GM10266 (cell line): ENCODE measurements around the gene COX18.

Experiments used
- DNase-seq: peaks from one replicate; pipeline ENCODE4 v3.0.0; 2012; ENCODE audit errors: extremely low spot score
- TF ChIP-seq, protein P1 (sequence below): IDR thresholded peaks from 2 replicates; pipeline ENCODE4 v1.5.1; 2012; ENCODE audit warnings: mild to moderate bottlenecking, low read depth; ENCODE audit not compliant: control insufficient read depth, insufficient read depth; ENCODE audit errors: missing control alignments

COX18 gene

DNA sequence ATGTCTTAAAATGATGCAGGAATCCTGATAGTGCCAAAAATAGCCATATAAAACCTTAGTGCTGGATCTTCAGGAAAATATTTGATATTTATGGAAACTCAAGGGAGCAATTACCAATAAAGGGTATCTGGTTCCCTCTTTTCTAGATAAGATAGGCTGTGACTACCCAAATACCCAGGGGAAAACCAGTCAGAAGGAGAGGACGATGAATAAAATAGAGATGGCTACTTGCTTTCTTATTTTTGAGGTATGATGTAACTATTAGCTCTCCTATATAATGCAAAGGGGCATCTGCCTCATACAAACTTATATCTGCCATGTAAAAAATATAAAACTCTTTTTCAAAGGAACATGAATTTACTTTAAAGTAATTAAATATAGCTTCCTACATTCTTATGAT lies 23.4 kb upstream of the COX18 start:
- TF ChIP-seq, protein P1, sequence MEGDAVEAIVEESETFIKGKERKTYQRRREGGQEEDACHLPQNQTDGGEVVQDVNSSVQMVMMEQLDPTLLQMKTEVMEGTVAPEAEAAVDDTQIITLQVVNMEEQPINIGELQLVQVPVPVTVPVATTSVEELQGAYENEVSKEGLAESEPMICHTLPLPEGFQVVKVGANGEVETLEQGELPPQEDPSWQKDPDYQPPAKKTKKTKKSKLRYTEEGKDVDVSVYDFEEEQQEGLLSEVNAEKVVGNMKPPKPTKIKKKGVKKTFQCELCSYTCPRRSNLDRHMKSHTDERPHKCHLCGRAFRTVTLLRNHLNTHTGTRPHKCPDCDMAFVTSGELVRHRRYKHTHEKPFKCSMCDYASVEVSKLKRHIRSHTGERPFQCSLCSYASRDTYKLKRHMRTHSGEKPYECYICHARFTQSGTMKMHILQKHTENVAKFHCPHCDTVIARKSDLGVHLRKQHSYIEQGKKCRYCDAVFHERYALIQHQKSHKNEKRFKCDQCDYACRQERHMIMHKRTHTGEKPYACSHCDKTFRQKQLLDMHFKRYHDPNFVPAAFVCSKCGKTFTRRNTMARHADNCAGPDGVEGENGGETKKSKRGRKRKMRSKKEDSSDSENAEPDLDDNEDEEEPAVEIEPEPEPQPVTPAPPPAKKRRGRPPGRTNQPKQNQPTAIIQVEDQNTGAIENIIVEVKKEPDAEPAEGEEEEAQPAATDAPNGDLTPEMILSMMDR, result no peak
- no peak for DNase-seq

DNA sequence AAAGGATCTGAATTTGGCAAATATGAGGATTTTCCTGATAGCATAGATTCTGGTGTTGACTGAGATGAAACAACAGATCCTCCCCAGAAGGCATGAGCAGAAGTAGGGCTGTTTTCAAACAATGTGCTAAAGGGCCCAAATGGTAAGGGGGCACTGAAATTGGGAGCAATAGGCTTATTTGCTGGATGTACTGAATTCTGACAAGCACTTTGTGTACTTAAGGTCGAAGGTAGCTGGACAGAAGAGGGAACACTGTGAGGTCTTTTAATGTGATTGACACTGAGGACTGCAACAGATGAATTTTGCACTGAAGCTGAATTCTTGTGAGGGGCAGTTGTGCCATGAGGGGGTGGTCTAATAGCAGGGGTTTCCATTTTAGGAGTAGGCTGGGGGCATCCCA lies 21.2 kb upstream of the COX18 start:
- TF ChIP-seq, protein P1, result no peak
- no peak for DNase-seq

DNA sequence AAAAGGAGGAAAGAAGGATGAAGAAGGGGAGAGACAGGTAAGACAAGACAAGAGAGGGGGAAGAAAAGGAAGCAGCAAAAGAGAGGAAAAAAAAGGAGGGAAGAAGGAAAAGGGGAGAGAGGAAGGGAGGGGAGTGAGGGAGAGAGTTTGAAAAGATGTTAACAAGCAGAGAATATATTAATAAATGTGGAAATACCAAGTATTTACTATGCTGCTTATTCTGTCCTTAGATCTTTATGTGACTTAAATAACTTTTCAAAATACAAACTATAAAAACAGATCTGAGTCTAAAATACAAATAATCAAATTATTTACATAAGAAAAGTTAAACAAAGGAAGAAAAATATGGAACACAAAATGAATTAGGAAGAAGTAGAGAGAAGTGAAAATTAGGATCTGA lies 18.4 kb upstream of the COX18 start:
- DNase-seq, result no peak
- TF ChIP-seq, protein P1, result no peak

DNA sequence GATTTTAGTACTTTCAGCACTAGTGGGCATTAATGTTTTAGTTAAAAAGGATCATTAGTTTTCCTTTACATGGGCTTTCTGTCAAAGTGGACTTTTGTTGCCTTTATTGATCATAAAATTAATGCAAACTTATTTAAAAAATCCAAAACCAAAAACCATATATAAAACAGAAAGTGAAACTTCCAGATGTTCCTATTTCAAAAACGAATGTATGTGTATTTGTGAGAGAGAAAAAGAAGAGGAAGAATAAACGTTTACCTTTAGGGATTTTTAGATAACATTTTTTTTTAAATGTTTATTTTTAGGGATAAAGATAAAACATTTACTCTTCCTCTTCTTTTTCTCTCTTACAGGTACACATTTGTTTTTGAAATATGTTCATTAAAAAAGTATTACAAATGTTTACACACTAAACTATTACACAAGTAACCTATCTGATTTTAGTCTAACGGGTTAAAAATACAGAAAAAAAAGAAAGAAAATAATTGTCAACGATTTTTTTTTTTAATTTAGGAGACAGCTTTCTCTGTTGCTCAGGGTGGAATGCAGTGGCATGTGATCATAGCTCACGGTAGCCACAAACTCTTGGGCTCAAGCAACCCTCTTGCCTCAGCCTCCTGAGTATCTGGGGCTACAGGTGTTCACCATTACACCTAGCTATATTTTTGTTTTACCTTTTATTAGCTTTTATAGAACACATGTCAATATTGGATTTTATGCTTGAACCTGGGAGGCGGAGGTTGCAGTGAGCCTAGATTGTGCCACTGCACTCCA lies 16.8 kb upstream of the COX18 start:
- TF ChIP-seq, protein P1, result no peak
- no peak for DNase-seq

DNA sequence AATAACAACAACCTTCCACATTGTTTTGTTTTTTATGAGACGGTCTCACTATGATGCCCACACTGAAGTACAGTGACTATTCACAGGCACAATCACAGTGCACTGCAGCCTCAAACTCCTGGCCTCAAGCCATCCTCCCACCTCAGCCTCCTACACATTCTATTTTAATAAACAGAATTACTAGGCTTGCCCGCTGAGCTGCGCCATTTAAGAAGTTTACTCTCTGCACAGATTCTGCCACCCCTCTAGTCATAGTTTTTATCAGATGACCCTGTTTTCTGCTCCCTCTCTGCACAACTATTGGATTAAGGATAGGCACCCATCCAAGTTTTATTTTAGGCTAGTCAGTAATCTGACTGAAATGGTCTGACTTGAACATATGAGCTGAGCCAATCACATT lies 11.3 kb upstream of the COX18 start:
- no peak for DNase-seq
- TF ChIP-seq, protein P1, result no peak

DNA sequence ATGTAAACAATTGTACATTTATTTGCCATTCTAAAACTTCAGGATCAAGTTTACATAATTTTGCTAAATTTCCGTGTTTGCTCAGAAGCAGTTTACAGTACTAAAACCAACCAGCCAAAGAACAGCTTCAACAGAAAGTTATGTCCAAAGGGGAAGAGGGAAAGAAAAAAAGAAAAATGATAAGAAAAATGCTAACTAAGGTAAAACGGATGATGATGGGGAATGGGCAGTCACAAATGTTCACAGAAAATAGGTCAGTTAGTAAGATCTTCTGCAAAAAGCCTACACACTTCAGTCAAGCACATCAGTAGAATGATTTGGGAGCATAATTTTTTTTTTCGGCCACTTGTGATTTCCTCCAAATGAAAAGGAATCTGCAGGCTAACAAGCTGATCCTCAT lies 6.3 kb upstream of the COX18 start:
- TF ChIP-seq, protein P1, result no peak
- no peak for DNase-seq

DNA sequence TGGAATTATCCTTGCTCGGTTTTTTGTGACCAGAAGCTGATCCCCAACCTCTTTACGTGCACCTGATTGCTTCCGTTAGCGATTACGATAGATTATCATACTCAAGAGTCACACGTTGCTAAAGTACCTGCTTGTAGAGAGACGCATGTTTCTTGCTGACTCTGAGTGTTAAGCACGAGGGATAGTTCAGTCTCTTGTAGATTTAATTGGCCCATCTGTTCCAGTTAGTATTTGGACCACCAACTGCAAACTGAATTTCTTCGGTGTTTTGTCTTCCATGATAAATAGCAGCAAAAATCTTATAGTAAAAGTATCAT lies 516 bp upstream of the COX18 start:
- DNase-seq, result no peak
- TF ChIP-seq, protein P1, result no peak
